Ovary (tissue), 3 donors: ENCODE results near the gene CSTPP1.

Experiments used
- CTCF ChIP-seq, 3 donors: fragments of 450-650 bp in 2 of 3; fragments of 200-600 bp in 1 of 3; IDR thresholded peaks; one replicate each; pipeline versions ENCODE4 v1.5.1 to v1.8.0; 2016 to 2022; ENCODE audit warnings: antibody characterized with exemption in 3 of 3, mild to moderate bottlenecking in 1 of 3
- POLR2A ChIP-seq: fragments of 450-650 bp; IDR thresholded peaks from one replicate; pipeline ENCODE4 v1.6.1; 2017; ENCODE audit warnings: antibody characterized with exemption, mild to moderate bottlenecking, moderate library complexity
- donor health status: DM: no; HTN: no; CAD: no.

- no peak for TF ChIP-seq CTCF (IDR thresholded peaks at IDR 0.05)
- no peak for TF ChIP-seq POLR2A
Observed at GRCh38 chr11:47136327-47136726, 199.8 kb downstream of the CSTPP1 start.
